GM18502 (cell line): ENCODE measurements around the gene SRRT.
A peak's percentile ranks its signal among the peaks of the same experiment; 100 is the strongest.

Source experiments
- ATAC-seq: cut with Tn5 transposase; IDR thresholded peaks from one replicate; pipeline ENCODE4 v1.9.1; 2021; ENCODE audit warnings: mild to moderate bottlenecking; ENCODE audit not compliant: unreplicated experiment, poor library complexity

Gene SRRT

DNA sequence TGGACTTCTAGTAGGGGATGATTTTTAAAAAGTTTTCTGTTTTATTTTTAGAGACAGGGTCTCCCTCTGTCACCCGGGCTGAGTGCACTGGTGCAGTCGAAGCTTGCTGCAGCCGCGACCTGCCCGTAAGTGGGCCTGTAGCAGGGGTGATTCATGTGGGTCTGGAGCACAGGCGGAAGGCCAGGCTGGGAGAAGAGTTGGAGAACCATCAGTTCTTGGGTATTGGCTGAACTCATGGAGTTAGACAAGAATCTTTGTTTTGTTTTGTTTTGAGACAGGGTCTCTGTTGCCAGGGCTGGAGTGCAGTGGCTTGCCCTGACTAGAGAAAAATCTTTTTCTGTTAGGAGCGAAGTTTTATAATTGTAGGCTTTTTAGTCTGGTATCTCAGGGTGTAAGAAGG lies 5.7 kb downstream of the SRRT start:
- ATAC-seq, result no peak

DNA sequence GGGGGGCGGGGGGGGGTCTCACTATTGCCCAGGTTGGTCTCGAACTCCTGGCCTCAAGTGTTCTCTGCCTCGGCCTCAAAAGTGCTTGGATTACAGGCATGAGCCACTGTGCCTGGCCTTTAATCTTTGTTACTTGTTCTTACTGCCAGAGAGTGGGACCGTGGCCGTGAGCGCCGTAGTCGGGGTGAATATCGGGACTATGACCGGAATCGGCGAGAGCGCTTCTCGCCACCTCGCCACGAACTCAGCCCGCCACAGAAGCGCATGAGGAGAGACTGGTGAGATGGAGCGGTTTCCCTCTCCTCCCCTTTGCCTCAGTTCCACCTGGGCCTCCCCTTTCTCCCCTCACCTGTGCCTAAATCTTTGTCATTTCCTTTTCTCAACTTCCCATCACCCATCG lies 6.2 kb downstream of the SRRT start:
- ATAC-seq, result no peak

- no peak for ATAC-seq
Observed at GRCh38 chr7:100882201-100882600, 7.3 kb downstream of the SRRT start.

GRCh38 chr7:100882785-100883526 lies 8.1 kb downstream of the SRRT start:
- no peak for ATAC-seq

DNA sequence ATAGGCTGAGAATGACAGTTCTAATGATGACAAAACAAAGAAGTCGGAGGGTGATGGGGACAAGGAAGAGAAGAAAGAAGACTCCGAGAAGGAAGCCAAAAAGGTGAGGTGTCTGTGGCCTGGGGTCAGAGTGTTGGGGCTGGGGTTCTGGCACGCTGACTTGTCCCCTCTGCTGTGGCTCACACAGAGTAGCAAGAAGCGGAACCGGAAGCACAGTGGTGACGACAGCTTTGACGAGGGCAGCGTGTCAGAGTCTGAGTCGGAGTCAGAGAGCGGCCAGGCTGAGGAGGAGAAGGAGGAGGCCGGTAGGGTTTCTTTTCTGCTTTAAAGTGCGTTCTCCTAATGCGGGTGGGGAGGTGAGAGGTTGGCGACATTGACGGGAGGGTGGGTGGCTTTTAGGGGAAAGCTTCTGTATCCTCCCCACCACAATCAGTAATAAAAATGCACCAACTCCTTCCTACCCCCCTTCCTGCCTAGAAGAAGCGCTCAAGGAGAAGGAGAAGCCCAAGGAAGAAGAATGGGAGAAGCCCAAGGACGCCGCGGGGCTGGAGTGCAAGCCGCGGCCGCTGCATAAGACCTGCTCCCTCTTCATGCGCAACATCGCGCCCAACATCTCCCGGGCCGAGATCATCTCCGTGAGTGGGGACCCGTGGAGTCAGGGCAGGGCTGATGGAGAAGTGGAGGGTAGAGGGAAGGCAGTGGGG lies 10.0 kb downstream of the SRRT start:
- no peak for ATAC-seq

DNA sequence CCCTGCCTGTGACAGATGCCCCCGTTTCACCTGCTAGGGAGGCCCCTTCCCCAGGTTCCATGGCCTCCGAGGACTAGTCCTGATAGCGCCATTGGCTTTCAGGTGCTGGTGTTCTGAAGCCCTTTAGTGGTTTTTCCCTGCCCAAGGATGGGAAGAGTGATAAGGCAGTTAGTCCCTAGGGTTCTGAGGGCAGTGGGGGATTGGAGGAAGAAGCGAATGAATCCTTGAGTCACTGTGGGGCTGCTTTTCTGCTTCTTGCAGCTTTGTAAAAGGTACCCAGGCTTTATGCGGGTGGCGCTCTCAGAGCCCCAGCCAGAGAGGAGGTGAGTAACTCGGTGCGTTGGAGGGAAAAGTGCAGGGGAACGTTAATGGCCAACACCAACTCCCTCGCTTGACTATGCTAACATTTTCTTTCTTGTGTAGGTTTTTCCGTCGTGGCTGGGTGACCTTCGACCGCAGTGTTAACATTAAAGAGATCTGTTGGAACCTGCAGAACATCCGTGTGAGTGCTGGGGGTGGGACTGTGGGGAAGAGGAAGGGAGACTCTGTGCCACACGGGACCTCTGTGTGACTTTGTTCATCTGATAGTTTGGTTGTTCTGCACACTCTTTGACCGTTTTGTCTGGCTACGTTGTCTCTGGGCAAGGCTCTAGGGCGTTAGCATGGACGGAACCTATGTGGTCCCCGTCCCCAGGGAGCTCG lies 10.7 kb downstream of the SRRT start:
- no peak for ATAC-seq

GRCh38 chr7:100886142-100886935 lies 11.4 kb downstream of the SRRT start:
- ATAC-seq, result no peak

DNA sequence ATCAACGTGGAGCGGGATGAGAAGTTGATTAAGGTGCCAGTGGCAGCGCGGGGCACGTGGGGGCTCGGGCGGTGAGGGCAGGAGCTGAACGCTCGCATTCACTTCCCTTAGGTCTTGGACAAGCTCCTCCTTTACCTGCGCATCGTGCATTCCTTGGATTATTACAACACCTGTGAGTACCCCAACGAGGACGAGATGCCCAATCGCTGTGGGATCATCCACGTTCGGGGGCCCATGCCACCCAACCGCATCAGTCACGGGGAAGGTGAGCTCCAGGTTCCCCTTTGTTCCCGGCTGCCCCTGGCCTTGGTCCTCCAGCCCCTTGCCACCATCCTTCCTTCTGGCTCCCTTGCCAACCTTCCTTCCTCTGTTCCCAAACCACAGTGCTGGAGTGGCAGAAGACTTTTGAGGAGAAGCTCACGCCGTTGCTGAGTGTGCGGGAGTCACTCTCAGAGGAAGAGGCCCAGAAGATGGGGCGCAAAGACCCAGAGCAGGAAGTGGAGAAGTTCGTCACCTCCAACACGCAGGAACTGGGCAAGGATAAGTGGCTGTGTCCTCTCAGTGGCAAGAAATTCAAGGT lies 12.1 kb downstream of the SRRT start:
- peak; percentile 0 for ATAC-seq

GRCh38 chr7:100887516-100888290 lies 12.8 kb downstream of the SRRT start:
- peak; percentile 46 for ATAC-seq

GRCh38 chr7:100888291-100888987 lies 13.5 kb downstream of the SRRT start:
- ATAC-seq, result no peak

DNA sequence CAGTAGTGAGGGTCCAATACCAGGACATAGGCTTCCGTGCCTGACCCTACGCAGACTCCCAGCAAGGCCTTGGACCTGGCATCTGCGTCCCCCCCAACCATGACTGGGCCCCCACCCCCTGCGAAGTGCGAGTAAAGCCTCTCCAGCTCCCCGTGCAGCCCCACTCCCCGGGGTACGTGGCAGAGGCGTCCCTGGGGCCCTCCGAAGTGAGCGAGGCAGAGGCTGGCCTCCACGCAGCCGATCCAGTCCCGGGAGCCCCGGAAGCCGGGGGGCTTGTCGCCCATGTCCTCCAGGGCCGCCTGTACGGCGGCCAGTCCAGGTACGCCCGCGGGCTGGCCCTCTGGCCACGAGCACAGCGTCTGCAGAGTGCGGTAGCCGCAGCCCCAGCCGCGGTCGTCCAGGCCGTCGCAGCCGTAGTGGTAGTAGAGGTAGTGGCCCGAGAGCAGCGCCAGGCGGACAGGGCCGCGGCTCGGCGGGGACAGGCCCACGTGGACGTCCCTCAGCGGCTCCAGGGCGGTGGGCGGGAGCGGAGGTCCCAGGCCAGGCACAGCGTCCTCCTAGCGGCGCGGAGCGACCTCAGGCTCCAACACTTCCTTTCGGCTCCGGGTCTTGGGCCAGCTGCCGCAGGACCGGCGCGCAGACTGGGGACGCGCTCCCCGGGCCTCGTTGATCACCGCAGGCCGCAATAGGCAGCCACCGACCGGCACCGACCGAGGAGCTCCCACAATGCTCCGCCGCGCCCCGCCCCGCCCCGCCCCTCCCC lies 14.3 kb downstream of the SRRT start, which contains the start of gene UFSP1:
UFSP1 (minus strand) TSS at position 728 of the 763 bp plus-strand sequence; CDS start at position 284, 444 bp downstream.
- peak; percentile 28 for ATAC-seq

DNA sequence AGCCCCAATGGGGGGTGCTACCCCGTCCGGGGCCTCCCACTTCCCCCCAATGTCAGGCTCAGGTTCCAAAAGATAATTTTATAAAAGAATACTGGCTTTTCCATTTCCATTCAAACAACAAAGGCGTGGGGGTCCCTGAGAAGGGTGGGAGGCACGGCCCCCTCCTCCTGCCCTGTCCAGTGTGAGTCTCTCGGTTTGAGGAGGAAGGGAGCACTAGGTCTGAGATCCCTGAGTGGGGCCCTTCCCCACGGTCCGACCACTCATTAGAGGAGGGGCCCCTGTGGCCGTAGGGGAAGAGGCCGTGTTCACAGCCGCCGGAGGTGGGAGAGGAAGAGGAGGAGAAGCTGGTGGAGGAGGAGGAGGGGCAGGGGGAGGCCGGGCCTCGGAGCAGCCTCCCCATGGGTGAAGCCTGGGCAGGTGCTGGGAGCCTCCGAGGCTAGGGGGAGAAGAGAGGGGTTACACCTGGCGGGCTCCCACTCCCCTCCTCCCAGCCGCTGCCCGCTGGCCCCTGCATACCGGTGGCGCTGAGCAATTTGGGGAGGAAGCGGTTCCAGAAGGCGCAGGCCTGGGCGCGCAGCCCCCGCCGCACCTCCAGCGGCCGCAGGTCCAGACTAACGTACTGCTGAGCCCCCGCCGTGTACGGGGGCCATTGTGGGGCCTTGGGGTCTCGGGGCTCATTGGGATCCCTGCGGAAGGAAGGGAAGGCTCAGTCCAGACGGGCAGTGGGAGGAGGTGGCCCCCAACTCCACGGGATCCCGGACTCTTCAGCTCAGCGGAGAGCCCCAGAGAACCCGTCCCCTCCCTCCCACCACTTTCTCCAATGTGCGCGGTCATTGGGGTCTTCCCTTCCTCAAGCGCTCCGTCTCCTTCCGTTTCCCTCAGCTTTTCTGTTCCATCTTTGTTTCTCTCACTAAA lies 16.0 kb downstream of the SRRT start:
- ATAC-seq, result no peak

DNA sequence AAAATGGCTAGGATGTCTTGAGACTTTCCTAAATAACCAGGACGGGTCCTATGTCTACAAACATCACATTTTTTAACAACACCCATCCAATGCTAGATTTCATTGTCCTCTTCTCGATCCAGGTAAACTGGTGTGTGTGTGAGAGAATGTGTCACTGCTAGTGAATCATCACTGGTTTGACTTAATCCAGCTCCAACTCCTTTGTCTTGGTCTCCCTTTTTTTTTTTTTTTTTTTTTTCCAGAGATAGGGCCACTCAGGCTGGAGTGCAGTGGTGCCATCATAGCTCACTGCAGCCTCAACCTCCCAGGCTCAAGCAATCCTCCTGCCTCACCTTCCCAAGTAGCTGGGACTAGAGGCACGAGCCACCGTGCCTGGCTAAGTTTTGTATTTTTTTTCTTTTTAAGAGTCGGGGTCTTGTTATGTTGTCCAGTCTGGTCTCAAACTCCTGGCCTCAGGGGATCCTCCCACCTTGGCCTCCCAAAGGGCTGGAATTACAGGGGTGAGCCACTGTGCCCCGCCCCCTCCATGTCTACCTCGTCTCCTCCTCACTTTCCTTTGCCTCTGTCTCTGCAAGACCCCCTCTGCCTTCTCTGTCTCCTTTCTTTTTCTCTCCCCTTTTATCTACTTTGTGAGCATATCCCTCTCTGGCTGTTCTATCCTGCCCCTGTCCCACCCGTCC lies 16.8 kb downstream of the SRRT start:
- ATAC-seq, result no peak

DNA sequence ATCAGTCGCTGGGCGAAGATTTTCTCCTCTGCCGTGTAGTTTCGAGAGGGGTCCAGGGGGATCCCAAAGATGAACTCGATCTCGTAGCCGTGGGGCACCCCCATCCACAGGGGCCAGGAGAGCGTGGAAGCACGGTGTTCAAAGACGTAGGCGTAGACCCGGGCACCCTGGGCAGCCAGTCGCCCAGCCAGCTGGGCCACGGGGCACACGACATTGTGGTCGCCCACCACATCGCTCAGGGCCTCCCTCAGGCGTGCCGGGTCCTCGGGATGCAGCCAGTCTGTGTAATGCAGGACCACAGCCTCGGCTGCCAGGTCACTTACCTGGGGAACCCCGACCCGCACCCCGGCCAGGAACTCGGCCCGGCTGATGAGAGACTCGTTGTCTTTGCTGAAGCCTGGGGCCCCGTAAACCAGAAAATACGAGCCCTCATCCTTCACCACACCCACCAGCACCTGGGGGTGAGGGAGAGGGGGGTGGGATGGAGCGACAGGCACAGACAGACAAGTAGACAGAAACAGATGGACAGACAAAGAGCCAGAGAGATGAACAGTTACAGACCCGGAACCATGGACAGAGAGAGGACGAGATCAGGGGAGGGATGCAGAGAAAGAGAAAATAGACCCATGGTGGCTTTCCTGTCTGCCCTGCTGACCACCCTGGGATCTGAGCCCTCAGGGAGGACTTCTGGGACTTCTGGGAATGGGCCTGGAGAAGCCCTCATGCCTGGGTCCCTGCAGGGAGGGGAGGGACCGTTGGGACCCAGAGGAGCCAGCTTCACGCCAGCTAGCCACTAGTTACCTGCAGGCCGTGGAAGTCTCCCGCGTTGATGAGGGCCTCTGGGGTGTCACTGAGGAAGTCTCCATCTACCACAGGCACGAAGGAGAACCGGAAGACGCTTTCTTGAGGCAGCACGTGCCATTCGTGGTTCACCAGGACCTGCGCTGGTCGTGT lies 17.7 kb downstream of the SRRT start:
- ATAC-seq, result no peak

DNA sequence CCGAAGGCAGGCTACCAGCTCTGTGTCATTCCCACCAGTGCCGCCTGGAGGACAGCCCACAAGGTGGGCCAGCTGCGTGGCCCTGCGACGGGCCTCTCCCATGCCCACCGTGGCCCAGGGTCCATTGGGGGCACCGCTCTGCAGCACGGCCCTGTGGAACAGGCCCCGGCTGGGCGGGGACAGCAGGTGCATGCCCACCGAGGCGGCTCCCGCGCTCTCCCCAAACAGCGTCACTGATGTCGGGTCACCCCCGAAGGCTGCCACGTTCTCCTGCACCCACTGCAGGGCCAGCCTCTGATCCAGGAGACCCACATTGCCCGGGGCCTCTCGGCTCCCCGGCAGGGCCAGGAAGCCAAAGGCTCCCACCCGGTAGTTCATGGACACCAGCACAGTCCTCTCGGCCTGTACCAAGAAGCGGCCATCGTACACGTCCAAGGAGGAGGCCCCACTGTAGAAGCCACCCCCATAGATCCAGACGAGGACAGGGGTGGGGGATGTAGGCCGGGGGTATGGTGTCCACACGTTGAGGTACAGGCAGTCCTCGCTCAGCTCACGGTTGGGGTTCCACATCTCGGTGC lies 18.5 kb downstream of the SRRT start:
- no peak for ATAC-seq
